Spleen (tissue), 7 donors: Measurements from ENCODE around the gene RIMBP2.

ENCODE experiments used
- POLR2A ChIP-seq, 3 donors: fragments of 450-650 bp; IDR thresholded peaks; one replicate each; pipeline ENCODE4 v1.5.1; 2017; ENCODE audit warnings: antibody characterized with exemption in 3 of 3, mild to moderate bottlenecking in 1 of 3
- TF ChIP-seq, protein P1 (sequence below), 11 experiments: fragments of 200-600 bp in 7 of 11; fragments of 450-650 bp in 4 of 11; sonication (generic) in 4 of 11; IDR thresholded peaks in 8 of 11; conservative IDR thresholded peaks in 3 of 11; 1 replicate in 7 of 11; 2 replicates in 4 of 11; pipeline versions ENCODE4 v1.4.0 to v1.8.0; 2016 to 2021; ENCODE audit warnings: antibody characterized with exemption in 11 of 11, inconsistent platforms in 4 of 11, mild to moderate bottlenecking in 1 of 11
- donor health status: DM: no; HTN: no; CAD: no; lungs with moderate emphysema.
- donor health status: DM: no; HTN: no; CAD: no.
- donor health status: DM: no; HTN: no; CAD: no.

DNA sequence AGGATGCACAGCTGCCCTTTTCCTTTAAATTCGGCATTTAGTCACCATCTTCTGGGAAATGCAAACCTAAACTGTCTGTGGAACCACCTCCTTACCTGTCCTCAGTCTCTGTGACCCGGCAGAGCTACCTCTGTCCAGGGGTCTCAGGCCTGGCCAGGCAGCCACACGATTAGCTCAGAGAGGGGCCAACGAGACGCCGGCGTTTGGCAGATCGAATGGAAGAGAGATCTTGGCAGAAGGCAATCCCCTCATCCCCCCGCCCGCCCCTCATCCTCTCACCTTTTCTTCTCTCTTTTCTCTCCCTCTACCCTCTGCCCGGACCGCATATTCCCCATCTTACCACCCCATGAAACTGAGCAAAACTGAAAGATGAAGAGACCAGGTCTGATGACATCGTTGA lies 277.4 kb downstream of the RIMBP2 start:
- TF ChIP-seq, protein P1, sequence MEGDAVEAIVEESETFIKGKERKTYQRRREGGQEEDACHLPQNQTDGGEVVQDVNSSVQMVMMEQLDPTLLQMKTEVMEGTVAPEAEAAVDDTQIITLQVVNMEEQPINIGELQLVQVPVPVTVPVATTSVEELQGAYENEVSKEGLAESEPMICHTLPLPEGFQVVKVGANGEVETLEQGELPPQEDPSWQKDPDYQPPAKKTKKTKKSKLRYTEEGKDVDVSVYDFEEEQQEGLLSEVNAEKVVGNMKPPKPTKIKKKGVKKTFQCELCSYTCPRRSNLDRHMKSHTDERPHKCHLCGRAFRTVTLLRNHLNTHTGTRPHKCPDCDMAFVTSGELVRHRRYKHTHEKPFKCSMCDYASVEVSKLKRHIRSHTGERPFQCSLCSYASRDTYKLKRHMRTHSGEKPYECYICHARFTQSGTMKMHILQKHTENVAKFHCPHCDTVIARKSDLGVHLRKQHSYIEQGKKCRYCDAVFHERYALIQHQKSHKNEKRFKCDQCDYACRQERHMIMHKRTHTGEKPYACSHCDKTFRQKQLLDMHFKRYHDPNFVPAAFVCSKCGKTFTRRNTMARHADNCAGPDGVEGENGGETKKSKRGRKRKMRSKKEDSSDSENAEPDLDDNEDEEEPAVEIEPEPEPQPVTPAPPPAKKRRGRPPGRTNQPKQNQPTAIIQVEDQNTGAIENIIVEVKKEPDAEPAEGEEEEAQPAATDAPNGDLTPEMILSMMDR (IDR thresholded peaks at IDR 0.05 in 8 of 11, conservative IDR thresholded peaks at IDR 0.05 in 3 of 11), result no peak
- no peak for TF ChIP-seq POLR2A (IDR thresholded peaks at IDR 0.05)
